Stimulated activated CD4-positive, alpha-beta T cell treated with anti-CD3 and anti-CD28 coated beads, Interleukin-12 subunit alpha, Interleukin-12 subunit beta, amount 100 ng/mL, for 48 hours (primary cell): ENCODE measurements around the gene SDK1.
A peak's percentile ranks its signal among the peaks of the same experiment; 100 is the strongest.

Experiments used
- DNase-seq, 3 donors: peaks; one replicate each; pipeline ENCODE4 v3.0.0-alpha.2; 2020; ENCODE audit warnings: low read depth in 2 of 3, low spot score in 1 of 3

SDK1 gene

DNA sequence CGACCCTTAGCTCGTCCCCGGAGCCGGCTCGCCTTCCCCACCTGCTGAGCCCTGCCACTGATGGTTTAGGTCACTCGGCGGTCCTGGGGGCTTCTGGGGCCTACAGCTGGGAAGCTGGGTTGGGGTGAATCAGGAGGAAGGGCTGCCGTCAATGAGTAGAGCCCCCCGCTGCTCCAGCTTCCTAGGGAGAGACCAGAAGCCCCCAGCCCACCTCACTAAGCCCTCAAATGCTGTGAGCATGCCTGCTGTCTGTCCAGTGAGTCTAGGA, 885.4 kb downstream of the SDK1 start:
- no peak for DNase-seq

DNA sequence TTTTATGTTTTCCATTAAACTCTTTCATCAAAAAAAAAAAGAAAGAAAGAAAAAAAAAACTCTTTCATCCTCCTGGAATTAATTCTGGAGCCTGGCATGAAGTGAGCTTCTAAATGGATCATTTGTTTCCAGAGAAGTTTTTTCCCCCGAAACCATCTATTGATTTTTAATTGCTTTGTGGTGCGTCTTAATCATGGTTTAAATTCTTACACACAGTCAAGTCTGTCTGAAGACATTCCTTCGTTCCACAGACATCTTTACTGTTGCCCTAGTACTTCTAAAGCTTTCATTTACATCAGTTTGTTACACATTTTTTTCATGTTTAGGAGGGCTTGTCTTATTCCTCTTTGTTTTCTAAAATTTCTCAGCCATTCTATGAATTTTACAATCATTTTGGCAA, 887.6 kb downstream of the SDK1 start:
- DNase-seq: no peak

DNA sequence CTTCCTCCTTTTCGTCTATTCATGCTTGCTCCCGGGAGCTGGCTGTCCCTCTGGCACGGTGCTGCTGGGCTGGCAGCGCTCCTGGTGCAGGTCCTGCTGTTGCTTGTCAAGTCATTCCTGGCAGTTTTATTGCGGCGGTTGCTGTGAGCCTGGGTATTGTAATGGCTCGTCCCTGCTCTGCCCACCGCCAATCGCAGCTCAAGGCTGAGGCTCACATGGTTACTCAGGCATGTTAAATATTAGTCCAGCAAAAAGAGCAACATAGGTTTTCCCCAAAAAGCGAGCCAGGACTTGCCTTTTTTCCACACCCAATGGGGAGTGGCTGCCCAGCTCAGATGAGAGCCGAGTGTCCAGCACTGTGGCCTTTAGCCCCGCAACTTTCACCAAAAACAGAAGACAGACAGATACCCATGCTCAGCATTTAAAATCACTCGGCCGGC, 888.1 kb downstream of the SDK1 start:
- no peak for DNase-seq

DNA sequence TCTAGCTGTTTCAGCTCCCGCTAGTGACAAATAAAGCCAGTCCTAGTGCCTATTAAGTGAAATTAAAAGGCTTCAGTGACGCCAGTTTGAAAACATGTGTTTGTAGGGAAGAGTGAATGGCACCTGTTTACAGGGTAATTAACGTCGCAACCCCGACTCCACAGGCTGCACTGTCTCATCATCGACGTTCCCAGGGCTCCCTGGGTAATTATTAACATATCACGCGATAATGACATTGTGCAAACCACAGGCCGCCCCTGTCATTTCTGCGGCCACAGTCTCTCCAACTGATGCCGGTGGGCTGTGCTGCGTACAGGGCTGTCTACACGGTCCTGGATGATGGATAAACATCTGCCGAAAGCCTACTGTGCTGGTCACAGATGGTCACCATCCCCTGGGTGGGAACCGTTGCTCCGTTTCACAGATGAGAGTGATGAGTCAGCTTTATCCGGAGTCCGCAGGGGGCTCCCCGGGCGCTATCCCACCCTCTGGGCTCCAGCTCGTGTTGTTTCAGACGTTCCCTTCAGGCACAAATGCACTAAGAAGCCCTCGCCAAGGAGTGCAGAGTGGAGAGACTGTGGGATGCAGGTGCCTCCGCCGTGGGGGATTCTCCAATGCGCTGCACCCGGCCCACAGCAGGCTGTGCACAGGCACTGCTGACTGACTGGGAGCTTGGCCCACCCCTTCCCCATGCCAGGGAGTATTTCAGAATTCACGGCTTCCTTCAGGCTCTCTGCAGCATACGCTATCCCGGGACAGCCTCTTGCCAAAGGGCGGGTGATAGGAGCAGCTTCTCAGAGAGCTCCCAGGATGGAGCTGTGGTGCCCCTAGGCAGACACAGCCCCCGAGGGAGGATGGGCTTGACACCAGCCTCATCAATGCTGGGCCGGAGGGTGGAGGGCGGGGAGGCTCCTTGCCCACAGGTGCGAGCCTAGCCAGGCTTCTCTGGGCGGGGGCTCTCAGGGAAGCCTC, 889.2 kb downstream of the SDK1 start:
- no peak for DNase-seq

DNA sequence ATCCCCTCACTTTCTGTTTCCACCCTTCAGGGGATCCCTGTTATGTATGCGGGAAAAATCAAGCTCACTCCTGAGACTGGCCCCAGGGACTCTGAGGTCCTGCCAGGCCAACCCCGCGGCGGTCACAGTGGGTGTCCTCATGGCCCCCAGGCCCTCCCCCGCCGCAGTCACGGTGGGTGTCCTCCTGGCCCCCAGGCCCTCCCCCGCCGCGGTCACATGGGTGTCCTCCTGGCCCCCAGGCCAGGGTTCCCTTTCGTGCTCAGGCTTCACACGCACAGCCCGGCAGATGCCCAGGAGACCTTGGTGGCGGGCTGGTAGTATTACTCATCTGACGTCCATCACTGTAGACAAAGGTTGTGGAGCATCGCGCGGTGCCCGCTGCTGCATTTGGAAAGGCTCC, 890.0 kb downstream of the SDK1 start:
- DNase-seq: no peak

DNA sequence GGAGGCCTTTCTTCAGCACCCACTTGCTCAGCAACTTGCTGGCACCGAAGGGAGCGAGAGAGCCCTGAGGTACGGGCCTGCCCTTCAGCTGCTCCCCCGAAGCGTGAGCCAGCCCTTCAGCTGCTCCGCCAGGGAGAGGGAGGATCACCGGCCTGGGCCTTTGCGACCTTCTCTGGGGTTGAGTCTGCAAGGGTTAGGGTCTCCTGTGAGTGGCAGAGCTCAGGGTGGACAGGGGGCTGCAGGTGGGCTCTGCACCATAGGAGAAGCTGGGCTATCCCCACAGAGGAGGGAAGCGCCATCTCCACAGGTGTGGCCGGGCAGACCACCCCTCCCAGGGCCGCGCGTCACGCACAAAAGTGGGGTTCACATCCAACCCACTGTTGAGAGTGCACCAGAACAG, 890.5 kb downstream of the SDK1 start:
- DNase-seq: no peak

DNA sequence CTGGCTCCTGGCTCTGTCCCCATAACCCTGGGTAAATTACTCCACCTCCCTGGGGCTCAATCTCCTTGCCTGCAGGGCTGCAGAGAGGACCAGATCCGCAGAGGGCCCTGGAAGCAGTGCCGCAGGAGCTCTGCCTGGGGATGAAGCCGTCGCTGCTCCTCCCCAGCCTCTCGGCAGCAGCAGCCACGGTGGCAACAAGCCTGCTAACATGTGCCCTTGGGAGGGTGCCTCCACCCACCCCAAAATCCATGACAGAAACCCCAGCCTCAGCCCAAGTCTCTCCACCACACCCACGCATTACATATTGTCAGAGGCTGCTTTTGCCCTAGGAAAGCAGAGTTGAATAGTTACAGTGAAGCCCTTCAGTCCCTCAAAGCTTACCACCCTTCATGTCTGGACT, 894.6 kb downstream of the SDK1 start:
- no peak for DNase-seq

DNA sequence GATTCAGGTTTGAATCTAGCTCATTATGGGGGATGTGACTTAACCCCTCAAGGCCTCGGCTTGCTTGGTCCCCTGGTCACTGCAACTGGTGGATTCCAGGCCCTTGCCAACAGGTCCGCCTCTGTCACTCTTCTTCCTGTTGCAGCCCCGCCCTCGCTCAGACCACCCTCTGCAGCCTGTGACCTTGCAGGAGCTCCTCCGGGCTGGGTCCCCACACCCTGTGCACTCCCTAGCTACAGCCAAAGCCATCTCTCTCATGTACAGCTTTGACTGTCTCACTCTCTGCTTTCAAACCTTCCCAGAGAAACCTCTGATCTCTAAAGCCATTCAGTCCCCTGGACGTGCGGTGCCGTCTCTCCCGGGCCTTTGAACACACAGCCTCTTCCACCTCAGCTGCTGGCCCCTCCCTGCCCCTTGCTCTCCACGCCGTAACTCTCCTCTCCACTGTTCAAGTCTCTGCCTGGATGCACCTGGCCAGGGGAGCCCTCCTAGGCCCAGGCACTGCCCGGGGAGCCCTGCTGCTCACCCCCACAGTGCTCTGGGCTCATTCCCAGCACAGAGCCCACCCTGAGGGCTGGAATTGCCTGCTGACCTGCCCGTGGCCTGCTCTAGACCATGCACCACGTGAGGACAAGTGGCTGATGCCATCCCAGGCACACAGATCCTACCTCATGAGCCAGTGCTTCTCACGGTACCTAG, 895.2 kb downstream of the SDK1 start:
- DNase-seq: no peak

DNA sequence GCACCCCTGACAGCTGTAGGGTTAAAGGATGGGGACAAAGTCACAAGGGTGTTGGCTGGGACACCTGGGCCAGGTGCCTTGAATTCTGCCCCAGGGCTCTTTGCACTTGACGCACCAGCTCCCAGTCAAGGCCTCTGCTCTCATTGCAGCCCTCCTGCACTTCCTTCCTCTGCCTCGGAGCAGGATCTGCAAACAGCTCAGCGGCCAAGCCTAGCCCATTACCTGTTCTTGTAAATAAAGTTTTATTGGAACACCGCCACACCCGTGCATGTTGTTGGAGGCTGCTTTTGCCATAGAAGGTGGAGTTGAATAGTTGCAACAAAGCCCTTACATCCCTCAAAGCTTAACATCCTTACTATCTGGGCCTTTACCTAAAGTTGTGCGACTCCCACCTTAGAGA, 897.2 kb downstream of the SDK1 start:
- DNase-seq: no peak

DNA sequence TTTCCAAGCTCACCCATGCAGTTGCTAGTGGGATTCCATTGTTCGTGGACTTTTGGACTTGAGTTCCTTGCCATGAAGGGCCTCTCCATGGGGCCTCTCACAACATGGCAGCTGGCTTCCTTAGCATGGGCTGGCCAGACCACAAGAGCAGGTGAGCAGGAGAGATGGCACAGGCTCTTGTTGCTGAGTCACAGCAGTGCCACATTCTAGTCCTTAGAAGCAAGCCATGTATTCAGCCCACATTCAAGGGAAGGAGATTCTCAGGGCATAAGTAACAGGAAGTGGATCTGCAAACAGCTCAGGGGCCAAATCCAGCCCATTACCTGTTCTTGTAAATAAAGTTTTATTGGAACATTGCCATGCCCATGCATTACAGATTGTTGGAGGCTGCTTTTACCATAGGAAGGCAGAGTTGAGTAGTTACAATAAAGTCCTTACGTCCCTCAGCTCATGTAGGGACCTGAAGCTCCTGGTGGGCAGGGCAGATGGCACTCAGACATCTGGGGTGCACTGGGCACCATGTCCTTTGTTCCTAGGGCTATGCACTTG, 899.6 kb downstream of the SDK1 start:
- no peak for DNase-seq

DNA sequence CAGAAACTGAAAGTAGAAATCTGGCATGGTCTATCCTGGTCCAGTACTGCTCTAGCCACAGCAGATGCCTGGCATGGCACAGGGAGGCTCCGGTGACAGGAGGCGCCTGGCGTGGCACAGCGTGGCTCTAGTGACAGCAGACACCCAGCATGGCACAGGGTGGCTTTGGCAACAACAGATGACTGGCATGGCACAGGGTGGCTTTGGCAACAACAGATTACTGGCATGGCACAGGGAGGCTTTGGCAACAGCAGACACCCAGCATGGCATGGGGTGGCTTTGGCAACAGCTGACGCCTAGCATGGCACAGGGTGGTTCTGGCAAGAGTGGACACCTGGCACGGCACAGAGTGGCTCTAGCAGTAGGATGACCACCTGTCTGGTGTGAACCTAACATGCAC, 900.5 kb downstream of the SDK1 start:
- no peak for DNase-seq

DNA sequence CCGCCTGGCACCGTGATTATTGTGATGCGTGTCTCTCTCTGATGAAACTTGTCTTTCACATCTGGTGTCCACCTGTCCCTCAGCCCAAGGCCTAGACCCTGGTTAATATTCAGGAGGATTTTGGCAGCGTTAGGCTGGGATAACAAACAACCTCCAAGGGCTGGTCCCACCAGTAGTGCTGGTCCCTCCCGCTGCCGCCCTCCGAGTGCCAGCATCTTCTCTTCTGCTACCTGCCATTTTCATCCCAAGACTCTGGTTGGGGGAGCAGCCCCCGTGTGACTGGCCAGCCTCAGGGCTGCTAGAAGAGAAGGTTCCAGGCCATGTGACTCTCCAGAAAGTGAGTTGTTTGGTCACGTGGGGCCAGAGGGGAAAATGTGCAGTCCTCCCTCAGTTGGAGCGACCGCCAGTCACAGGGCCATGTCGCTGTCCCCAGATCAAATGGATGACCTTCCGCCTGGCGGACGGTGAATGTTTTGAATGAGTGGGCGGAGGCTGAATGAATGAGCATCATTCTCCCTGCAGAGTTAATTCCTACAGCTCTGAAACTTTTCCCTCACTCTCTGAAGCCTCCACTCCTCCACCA, 901.2 kb downstream of the SDK1 start:
- DNase-seq: no peak

DNA sequence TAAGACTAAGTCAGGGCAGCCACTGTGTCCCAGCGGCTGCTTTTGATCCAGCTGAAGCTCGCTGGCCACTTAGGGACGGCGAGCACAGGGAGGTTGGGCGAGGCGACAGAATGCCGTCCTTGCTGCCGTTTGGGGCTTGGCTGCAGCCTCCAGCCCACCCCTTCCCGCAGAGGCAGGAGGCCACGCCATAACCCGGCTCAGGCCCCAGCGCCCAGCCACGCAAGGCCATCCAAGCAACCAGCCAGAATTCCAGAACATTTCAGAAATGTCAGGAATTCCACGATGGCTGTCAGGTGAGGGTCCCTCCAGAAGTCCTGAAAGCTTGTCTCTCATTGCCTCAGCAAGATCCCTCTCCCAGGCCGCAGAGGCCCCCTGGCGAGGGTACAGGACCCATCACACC, 901.9 kb downstream of the SDK1 start:
- DNase-seq: no peak

DNA sequence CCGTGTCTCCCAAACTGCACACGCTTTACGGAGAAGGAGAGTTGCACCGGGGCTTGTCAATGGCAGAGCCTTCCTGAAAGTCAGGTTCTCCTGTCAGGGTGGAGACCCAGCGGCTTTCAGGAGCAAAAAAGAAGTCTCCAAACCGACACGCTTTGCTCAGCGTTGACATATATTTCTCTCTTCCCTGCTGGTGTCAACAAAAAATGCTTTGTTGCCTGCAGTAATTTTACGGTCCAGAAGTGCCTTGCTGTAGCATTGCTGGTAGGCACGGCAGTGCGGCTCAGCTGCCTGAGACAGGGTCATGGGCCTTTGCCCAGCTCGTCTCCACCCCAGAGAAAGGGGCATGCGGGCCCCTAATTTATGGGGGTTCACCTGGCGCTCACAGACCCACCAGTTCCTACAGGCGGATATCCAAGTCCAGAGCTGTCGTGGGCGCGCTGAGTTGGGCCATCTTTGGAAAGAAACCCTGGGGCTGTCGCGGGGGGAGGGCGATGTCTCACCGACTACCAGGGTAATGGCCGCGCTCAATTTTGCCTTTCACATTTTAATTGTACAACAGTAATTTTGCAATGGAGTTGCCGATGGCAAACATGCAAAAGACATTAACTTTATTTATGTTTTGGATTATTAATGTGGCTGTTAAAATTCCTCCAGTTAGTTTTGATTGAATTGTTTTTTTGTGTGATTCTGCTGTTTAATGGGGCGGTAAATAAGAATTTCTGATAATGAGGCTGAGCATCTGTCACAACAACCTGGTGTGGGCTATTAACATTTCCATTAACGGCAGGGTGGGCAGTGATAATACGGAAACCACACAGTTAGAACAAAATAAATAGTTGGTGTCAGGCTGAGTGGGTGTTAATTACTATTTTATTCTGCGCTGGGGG, 902.8 kb downstream of the SDK1 start:
- no peak for DNase-seq

DNA sequence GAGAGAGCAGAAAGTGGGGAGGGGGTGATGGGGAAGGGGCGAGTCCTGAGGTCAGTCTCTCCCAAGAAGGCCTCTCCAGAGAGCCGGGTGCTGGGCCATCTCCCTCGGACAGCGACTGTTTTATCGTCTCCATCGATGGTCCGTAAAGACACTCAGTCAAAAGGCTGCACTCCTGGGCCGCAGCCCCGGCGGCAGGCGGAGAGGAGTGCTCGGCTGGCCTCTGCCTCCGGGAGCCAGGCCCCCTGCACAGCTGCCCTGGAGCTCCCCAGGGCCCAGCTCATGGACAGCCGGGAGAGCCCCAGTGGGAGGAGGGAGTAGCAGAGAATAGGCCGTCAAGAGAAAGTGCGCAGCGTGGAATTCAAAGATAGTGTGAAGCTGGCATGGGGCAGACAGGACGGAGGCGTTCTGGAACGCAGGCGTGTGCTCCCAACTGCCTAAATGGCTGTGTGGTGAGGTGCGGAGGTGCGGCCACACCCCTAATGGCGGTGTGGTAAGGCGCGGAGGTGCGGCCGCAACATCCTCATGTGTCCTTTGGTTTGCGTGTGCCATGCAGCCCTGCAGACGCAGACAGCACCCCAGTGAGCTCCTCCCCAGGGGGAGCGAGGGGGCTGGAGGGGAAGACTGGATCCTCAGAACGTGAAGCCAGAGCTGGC, 903.6 kb downstream of the SDK1 start:
- peak in 1 of 3 donors; percentile 26 for DNase-seq

DNA sequence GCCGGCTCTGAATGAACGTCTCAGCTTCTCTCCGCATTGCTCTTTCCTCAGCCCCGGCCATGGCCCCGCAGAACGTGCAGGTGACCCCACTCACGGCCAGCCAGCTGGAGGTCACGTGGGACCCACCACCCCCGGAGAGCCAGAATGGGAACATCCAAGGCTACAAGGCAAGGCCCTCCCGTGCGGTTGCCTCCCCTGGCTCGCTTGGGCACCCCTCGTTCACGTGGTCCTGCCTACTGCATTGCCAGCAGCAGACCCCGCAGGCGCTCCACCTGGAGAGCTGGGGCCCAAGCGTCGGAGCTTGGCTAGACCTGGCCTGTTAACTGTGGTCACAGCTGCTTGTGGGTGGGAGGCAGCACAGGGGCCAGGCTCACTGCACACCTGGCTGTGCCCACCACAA, 904.8 kb downstream of the SDK1 start:
- no peak for DNase-seq

DNA sequence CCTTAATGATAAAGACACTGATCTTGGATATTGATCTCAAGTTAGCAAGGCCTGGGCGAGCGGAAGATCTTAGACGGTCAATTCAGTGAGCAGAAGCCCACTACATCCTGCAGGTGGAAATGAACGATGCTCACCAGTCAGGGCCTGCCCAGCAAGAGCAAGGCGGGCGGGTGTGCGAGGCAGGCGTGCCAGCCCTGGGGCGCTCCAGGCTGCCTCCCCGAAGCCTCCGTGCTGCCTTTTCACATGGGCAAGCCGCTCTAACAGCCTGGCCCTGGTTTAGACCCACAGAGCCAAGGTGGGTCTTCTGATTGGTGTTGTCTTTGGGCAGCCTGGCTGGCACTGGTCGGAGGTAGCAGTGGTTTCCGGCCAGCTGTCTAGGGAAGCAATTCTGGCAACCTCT, 906.0 kb downstream of the SDK1 start:
- no peak for DNase-seq

DNA sequence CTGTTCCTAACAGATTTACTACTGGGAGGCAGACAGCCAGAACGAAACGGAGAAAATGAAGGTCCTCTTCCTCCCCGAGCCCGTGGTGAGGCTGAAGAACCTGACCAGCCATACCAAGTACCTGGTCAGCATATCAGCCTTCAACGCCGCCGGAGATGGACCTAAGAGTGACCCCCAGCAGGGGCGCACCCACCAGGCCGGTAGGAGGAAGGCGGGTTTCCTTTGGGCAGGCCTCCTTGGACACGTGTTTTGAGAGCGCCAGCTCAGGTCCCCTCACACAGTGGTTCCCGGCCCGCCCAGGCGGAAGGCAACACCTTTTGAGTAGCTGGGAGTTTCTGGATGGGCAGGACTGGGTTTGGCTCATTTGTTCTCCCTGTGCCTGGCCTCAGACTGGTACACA, 907.0 kb downstream of the SDK1 start:
- no peak for DNase-seq

DNA sequence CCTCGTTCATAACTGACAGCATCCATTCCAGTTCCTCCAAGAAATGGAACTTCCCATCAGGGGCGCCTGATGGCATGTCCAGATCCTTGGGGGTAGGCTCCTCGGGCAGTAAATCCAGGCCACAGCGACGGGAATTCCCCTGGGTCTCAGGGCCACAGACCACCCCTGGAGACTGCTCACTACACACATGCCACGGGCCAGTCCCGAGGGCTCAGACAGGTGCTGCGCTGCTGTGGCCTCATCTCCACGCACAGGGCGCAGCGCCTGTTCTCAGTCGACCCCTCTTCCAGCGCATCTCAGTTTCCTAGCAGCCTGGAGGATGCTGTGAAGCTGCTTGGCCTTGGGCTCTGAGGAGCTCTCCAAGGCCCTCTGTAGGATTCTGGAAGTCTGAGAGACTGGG, 907.5 kb downstream of the SDK1 start:
- no peak for DNase-seq

DNA sequence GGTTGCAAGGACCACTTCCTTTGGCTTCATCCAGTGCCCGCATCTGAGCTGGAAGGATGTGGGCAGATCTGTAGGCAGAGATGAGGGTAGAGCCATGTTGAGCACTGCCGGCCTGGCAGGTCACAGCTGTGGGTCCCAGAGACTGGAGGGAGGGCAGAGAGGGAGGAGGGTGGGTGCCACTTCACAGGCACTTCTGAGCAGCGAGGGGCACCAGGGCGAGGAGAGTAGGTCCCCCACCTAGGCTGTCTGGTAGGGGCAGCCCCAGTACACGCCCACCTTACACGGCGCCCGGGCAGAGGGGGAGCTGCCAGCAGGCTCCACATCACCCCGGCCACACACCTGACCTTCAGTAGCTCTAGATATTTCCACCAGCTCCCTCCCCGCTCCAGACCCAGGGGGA, 908.1 kb downstream of the SDK1 start:
- DNase-seq: no peak

DNA sequence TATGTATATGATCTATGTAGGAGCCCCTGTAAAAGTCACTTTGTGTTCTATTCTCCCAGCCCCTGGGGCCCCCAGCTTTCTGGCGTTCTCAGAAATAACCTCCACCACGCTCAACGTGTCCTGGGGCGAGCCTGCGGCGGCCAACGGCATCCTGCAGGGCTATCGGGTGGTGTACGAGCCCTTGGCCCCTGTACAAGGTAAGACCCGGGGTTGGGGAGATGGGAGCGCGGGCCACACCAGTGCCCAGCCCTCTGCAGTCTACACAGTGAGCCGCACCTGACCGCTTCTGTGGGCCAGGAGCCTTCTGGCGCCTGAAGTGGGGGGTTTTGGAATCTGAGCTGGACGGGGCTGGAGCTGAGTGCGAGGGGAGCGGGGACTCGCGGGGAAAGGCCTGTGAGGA, 908.9 kb downstream of the SDK1 start:
- DNase-seq: no peak
